ENCODE measurements around the gene EPN3.

EPN3 gene

DNA sequence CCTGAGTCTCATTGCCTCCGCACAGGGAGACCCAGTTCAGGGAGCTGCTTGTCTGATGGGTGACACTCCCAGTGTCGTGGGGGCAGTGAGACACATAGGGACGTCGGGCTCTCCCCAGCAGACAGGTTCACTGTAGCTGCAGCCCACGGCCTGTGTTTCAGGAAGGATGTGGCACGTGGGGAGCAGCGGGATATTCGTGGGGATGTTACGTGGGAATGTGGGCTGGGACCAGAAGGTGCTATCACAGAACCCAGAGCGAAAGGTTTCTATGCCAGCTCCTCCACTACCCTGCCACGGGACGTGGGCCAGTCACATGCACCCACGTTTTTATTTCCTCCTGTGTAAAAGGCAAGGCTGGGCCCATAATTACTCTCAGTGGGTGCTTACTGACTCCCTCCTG is 44.3 kb downstream of the EPN3 start:
- DNase-seq = no peak
- in situ Hi-C loops (cut with HindIII; ENCODE audit: low pct_ligation_motif_present, low pct_unique_long_range_greater_than_20kb, low sequenced_read_pairs) = no loop called here

DNA sequence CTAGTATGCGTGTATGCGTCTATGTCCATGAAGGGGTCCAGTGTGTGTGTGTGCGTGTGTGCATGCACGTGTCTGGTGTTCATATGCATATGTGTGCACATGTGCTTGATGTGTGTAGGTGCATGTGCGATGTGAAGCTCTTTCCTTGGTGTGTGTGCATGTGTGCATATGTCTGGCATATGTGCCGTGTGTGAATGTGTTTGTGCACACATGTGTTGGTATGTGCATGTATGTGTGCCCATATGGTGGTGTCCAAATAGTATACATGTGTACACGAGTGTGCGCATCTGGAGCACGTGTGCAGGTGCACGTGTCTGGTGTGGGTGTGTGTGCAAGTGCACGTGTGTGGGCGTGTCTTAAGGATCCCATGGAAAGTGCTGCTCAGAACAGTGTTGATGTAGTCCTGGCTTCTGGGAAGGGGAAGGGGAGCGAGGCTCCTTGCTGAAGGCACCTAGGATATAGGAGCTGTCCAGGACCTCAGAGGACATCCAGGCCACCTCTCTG is 45.0 kb downstream of the EPN3 start:
- in situ Hi-C loops (cut with HindIII; ENCODE audit: low pct_ligation_motif_present, low pct_unique_long_range_greater_than_20kb, low sequenced_read_pairs) = no loop called here
- no peak for DNase-seq

DNA sequence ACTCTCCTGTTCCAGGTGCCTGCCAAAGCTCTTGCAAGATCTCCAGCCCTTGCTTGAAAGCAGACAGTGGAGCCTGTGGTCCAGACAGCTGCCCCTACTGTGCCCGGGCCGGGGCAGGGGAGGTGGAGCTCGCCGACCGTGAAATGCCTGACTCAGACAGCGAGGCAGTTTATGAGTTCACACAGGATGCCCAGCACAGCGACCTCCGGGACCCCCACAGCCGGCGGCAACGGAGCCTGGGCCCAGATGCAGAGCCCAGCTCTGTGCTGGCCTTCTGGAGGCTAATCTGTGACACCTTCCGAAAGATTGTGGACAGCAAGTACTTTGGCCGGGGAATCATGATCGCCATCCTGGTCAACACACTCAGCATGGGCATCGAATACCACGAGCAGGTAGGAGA is 45.6 kb downstream of the EPN3 start:
- DNase-seq = no peak
- in situ Hi-C loops (cut with HindIII; ENCODE audit: low pct_ligation_motif_present, low pct_unique_long_range_greater_than_20kb, low sequenced_read_pairs) = no loop called here

DNA sequence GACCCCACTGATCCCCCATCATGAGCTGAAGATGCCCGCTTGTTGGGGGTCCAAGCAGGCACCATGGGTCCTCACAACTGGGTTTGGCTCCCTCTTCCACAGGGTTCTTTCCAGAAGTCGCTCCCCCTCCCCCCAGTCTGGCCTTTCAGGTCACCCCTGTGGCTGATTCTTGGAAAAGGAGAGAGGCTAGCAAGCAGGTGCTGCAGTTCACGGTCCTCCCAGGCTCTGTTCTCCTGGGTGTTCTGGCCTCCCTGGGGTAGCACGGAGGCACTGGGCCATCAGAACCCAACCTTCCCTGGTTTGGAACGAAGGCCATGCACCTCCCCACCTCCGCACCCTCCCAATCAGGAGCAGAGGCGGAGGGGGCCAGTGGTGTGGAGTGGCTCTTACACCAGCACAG is 46.9 kb downstream of the EPN3 start:
- in situ Hi-C loops (cut with HindIII; ENCODE audit: low pct_ligation_motif_present, low pct_unique_long_range_greater_than_20kb, low sequenced_read_pairs) = no loop called here
- DNase-seq = no peak

DNA sequence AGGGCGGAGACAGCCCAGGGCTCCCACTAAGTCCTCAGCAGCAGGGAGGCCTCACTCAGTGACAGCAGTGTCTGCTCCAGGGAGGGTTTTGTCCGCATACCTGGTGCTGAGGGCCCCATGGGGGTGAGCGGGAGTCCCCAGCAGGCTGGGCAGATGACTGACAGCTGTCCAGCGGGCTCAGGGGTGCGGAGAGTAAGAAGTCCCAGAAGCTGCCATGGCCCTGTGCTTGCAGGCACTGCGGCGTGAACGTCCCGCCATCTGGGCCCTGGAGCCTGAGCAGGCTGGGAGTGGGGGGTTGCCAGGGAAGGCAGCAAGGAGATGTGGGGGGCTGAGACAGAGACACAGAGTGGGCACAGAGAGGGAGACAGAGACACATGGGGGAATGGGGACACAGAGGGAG is 48.1 kb downstream of the EPN3 start:
- no peak for DNase-seq
- in situ Hi-C loops (cut with HindIII; ENCODE audit: low pct_ligation_motif_present, low pct_unique_long_range_greater_than_20kb, low sequenced_read_pairs) = no loop called here

DNA sequence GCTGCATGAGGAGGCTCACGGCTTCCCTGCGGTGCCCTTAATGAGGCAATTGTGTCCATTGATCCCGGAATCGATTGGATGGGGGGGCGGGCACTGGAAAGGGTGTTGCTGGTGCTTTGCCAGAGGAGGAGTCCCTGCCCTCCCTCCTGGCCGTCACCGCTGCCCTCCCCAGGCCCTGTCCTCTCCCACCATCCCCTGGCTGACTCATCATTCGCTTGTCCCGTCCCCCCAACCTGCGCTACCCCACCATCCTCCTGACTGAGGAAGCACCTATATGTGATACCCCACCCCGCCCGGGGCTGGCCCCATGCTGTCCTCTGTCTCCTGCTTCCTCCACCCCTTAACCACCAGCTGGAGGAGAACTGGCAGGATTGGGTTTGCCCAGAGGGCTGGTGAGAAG is 48.8 kb downstream of the EPN3 start:
- DNase-seq = no peak
- in situ Hi-C loops (cut with HindIII; ENCODE audit: low pct_ligation_motif_present, low pct_unique_long_range_greater_than_20kb, low sequenced_read_pairs) = no loop called here

DNA sequence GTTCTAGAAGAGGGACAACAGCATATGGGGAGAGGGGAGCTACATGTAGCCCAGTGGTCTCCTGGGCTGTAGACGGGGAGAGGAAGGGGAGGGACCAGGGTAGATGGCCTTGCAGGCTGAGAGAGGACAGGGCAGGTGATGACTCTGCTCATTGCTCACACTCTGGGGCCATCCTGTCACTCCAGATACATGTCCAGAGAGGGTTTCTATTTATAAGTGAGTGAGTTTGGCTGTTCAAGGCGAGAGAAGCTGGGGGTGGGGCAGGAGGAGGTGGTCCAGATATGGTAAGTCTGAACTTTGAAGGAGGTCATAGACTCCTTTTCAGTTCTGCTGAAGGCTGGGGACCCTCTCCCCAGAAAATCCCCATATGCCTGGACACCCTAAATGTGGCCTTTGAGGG is 50.2 kb downstream of the EPN3 start:
- DNase-seq = no peak
- in situ Hi-C loops (cut with HindIII; ENCODE audit: low pct_ligation_motif_present, low pct_unique_long_range_greater_than_20kb, low sequenced_read_pairs) = no loop called here

DNA sequence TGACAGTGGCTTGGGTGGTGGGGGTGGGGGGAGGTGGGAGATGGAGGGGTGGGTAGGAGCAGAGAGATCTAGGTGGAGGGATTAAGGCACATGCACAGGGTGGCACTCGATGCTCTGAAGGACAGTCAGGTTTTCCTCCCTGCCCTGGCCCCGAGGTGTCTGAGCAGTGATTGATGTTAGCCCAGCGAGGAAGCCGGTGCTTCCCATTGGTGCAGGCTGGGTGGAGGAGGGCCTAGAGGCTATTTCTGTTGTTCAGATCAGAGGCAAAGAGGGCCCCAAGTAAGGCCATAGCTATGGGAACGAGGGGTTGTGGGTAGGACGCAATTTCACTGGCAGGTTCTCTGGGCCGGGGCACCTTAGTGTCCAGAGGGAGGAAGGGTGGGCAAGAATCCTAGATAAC is 51.1 kb downstream of the EPN3 start:
- in situ Hi-C loops (cut with HindIII; ENCODE audit: low pct_ligation_motif_present, low pct_unique_long_range_greater_than_20kb, low sequenced_read_pairs) = no loop called here
- no peak for DNase-seq

DNA sequence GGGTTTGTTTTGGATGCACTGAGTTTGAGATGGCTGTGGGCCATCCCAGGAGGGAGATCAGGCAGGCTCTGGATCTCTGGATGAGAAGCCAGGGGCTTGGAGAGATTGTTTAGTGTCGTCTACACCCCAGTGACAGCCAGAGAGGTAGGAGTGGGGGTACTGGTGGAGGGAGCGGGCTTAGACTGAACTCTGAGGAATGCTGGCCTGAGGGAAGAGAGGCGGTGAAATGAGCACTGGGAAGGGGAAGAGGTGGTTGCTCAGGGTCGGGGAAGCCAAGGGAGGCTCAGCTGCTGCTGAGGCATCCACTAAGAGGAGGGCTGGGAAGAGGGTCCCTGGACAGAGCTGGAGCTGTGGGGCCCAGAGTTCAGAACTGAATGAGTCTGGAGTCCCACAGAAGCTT is 51.6 kb downstream of the EPN3 start:
- DNase-seq = no peak
- in situ Hi-C loops (cut with HindIII; ENCODE audit: low pct_ligation_motif_present, low pct_unique_long_range_greater_than_20kb, low sequenced_read_pairs) = no loop called here

DNA sequence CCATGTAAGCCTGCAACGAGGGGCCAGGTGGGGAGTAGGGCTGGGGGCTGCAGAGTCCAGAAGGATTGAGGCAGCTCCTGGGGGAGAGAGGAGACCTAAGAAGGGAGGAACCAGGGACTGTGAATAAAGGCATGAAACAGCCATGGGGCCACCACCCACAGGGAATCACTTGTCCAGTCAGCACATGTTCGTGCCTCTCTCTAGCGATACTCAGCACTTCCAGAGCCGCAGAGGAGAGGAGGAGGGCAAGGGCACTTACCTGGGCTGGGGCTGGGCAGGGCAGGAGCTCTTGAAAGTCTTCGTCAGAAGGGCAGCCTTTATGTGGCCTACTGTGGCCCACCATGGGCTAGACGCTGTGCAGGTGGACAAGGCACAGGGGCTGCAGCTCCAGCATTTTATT is 52.2 kb downstream of the EPN3 start:
- in situ Hi-C loops (cut with HindIII; ENCODE audit: low pct_ligation_motif_present, low pct_unique_long_range_greater_than_20kb, low sequenced_read_pairs) = no loop called here
- no peak for DNase-seq

DNA sequence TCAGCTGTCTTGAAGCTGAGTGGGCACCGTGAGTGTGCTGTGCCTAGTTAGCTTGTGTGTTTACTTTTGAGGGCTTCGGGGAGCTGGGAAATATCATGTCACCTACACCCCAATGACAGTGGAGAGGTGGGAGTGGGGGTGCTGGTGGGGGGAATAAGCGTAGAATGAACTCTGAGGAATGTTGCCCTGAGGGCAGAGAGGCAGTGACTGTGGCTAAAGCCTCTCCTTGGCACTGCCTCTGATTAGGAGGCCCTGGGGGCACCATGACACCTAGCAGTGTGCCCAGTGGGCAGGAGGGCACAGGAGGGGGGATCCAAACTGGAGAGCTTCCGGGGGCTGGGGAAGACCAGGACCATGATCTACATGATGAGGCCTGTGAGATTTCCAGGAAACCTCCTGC is 52.8 kb downstream of the EPN3 start:
- DNase-seq = no peak
- in situ Hi-C loops (cut with HindIII; ENCODE audit: low pct_ligation_motif_present, low pct_unique_long_range_greater_than_20kb, low sequenced_read_pairs) = no loop called here

DNA sequence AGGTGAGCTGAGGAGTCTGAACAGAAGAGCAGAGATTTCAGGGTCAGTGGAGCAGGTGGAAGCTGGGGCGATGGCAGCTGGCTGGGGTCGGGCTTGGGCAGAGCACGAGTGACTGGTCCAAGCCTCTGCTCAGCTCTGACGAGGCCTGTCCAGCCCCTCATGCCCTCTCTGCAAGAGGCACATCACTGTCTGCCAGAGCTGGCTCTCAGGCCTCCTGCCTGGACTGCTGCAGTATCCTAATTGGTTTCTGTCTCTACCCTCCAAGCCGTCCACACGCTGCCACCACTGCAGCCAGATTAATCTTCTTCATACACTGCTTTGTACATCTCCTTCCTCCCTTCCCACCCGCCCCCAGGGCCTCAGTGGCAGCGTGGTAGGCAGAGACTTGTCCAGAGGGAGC is 53.4 kb downstream of the EPN3 start:
- in situ Hi-C loops (cut with HindIII; ENCODE audit: low pct_ligation_motif_present, low pct_unique_long_range_greater_than_20kb, low sequenced_read_pairs) = no loop called here
- DNase-seq = no peak

DNA sequence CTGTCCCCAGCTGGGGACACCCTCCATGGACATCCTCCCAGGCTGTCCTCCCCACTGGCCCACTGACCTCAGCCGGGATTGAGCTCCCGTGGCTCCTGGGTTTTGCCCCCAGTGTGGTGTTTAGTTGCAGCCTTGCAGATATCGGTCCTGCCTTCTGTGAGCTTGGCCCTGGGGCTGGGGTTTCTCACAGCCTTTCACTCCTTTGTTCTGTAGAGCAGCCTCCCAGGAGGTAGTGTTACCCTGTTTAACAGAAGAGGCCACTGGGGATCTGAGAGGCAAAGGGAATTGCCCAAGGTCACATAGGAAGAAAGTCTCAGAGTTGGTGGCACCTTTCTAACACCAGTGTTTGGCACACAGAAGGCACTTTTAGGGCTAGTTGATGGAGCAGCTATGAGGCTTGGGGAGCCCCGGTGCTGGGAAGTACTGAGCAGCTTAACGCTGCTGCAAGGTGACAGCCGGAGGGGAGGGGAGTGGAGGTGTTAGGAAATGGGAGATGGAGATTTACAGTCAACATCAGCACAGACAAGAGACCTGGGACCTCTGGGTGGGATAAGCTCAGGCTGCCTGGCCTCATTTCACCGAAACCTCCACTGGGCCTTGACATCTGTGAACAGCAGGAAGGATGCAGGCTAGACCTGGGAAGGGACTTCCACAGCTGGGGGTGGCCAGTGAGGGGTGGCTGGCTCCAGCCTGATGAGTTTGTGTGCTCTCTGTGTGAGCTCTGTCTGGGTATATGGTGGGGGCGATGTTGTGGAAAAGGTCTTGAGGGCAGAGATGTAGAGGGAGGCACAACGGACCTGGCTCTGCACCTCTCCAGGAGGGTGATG is 54.1 kb downstream of the EPN3 start:
- in situ Hi-C loops (cut with HindIII; ENCODE audit: low pct_ligation_motif_present, low pct_unique_long_range_greater_than_20kb, low sequenced_read_pairs) = no loop called here
- no peak for DNase-seq

DNA sequence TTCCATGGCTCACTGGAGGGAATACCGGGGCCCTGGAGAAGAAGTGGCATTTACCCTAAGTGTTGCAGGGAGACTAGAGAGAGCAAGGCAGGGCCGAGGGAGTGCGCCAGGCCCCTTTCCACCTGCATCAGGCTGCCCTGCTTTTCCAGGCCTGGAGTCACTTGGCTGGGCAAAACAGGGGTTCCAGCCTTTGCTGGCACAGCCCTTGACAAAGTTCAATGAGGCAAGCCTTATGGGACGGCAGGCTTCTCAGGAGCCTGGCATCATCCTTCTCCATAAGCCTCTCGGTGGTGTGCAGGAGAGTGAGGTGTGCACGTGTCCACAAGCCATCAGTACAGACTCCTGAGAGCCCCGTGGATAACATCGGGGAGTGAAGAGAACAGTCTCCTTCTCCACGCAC is 55.0 kb downstream of the EPN3 start:
- DNase-seq = no peak
- in situ Hi-C loops (cut with HindIII; ENCODE audit: low pct_ligation_motif_present, low pct_unique_long_range_greater_than_20kb, low sequenced_read_pairs) = no loop called here

DNA sequence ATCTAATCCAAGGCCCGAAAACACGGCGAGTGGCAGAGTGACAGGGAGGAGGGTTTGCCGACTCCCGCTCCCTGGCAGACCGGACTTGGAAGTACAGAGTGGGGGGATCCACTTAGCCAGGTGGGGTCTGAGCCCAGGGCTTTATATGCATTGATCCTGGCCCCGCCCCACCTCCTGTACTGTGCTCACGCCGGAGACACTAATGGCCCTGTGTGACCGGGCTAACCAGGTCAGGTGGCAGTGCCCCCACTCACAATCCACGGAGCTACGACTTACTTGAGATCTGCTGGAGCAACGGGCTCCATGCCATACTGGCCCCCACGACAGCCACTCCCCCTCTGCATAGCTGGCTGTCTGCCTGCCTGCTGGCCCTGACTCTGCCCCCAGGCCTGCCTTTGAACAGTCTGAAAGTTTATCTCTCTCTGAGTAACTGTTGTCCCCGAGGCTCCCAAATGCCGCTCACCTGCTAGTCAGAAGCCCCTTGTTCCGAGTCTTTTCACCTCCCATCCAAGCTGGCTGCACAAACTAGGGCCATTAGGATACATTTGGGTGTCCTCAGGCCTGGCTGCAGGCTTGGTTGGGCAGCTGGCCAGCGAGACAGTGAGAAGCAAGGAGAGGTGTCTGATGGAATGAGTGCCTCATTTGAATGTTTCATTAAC is 56.0 kb downstream of the EPN3 start:
- in situ Hi-C loops (cut with HindIII; ENCODE audit: low pct_ligation_motif_present, low pct_unique_long_range_greater_than_20kb, low sequenced_read_pairs) = no loop called here
- DNase-seq = no peak

DNA sequence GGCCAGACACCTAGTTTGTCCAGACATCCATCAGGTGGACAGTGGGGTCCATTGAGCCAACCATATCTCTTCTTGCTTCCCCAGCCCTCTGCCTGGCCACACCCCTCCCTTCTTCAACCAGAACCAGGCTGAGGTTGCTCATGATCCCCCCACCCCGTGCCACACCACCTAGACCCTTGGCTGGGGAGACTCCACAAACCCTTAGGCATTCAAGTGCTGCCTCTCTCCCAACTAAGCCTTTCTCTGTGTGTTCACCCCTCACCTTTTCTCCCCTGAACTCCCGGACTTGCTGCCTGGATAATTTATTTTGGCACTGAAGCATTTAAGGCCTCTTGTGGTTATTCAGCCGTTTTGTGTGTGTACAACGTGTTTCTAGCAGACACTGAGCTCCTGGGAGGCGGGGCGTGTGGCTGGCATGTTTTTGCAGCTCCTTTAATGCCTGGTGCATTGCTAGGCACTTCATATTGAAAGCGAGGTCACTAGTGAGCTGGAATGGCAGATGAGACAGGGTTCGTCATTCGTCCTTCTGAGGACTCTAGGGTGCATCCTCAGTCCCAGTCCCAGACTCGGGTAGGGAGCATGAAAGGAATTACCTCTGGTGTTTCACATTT is 56.7 kb downstream of the EPN3 start:
- in situ Hi-C loops (cut with HindIII; ENCODE audit: low pct_ligation_motif_present, low pct_unique_long_range_greater_than_20kb, low sequenced_read_pairs) = no loop called here
- no peak for DNase-seq

DNA sequence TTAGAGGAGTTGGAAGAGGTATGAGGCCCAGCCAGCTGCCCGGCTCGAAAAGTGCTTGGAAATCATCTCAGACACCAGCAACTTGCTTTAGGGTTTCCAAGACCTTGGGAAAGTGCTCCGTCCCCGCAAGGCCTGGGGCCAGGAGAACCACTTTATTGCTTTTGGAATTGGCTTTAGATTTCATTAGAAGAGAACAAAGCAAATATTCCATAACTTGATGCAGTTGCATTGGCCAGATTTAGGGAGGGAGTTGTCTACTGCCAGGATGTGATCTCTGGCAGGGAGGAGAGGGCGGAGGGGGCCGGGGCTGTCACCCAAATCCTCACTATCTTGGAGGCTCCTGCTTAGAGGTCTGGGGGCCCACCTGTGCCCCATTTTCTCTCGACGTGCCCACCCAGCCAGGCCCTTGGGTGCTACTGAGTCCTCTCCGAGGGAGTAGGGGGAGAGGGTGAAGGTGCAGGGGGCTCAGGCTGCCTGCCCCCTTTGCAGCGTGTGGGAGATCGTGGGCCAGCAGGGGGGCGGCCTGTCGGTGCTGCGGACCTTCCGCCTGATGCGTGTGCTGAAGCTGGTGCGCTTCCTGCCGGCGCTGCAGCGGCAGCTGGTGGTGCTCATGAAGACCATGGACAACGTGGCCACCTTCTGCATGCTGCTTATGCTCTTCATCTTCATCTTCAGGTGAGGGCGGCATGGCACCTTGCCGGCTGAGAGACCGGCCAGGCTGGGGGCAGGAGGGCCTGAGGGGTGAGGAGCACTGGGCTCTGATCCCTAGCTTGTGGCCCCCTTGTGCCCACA is 58.6 kb downstream of the EPN3 start:
- no peak for DNase-seq
- in situ Hi-C loops (cut with HindIII; ENCODE audit: low pct_ligation_motif_present, low pct_unique_long_range_greater_than_20kb, low sequenced_read_pairs) = no loop called here

DNA sequence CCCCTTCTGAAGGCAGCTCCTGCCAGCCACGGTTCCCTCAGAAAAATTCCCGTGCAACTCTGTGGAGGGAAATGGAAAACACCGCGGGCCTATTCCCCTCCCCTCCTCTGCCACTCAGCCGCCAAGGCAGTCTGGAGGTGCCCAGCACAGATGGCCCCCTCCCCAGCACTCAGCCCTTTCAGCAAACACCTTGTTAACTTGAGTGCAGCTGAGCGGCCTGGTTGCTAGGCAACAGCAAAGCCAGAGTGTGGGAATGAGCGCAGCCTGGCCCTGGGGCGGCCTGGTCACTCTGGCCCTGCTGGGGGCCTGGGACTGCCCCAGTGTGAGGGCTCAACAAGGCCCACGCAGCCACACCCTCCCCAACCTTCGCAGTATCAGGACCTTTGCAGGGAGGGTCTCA is 60.8 kb downstream of the EPN3 start:
- in situ Hi-C loops (cut with HindIII; ENCODE audit: low pct_ligation_motif_present, low pct_unique_long_range_greater_than_20kb, low sequenced_read_pairs) = no loop called here
- no peak for DNase-seq
